Measurements from ENCODE around the gene TAGLN2.
"Not testable (repeated sequence)": the region's sequence is repeated elsewhere in the genome, so short reads cannot be mapped to it uniquely, and the experiment has no call there.

The TAGLN2 gene

DNA sequence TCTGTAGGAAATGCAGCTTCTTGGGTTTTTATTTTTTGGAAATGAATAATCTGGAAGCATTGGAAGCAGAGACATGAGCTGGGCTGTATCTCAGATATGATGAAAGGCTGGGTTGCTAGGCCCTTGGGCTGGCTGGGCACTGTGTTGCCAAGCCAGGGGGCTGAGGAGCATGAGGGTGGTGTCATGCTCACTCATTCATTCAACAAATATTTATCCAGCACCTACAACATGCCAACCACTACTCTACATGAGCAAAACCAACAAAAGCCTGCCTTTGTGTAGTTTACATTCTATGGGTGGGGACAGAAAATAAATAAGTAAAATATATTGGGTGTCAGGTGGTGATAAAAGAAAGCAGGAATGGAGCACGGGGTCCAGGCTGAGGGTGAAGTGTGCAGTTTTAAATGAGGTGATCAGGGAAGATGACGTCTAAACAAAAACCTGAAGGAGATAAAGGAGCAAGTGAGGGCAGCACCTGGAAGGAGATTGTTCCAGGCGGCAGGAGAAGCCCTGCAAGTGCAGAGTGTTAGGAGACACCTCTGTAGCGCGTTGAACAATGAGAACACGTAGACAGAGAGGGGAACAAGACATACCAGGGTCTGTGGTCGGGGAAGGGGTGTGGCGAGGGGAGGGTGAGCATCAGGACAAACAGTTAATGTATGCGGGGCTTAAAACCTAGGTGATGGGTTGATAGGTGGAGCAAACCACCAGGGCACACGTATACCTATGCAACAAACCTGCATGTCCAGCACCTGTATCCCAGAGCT is 10.9 kb downstream of the TAGLN2 start:
- Histone ChIP-seq H3K4me3 (no peak overlapping the region), H3K27ac (peak overlapping the region in 3 of 21 experiments; percentile 6 to 46 (median 25))

DNA sequence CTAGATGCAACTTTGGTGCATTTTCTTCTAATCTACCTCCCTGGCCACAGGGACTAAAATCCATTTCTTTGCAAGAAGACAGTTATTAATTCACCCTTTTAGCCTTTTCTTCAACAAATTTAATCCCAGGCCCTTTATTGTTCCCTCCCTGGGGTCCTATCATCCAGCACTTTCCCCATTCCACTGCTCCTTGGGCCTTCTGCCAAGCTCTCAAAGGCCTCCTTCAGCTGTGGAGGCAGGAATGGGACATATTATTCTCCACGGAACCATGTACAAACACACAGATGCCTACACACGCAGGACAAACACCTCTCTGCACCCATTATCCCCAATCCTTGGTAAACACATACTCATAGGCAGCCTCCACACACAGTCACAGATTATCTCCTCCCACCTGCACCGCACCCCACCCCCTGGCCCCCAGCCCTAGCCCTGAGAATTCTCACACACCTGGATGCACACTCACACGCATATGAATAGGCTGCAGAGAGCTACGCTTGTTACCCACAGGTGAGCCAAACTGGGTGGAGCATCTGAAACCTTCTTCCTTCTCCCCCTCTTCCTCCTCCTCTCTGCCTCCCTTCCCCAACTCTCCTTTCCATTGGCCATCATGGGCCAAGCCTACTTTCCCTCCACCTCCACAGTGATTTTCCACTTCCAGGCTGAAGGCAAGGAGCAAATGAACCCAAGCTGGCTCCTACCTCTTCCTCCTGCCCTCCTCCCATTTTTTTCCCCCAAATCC is 11.7 kb downstream of the TAGLN2 start:
- Histone ChIP-seq H3K4me3 (no peak overlapping the region), H3K27ac (peak overlapping the region in 6 of 21 experiments; percentile 6 to 72 (median 17))

- Histone ChIP-seq H3K27ac (peak overlapping the region in 19 of 21 experiments; percentile 12 to 88 (median 72)), H3K4me3 (no peak overlapping the region)
Measured at GRCh38 chr1:159911326-159912070, 13.8 kb downstream of the TAGLN2 start.

GRCh38 chr1:159908031-159908940 is 17.0 kb downstream of the TAGLN2 start:
- no peak overlapping the region for H3K4me3 ChIP-seq
- H3K27ac ChIP-seq: no peak overlapping the region

GRCh38 chr1:159906960-159907359 is 18.3 kb downstream of the TAGLN2 start:
- no peak overlapping the region for H3K4me3 ChIP-seq
- H3K27ac ChIP-seq: no peak overlapping the region

- not testable (repeated sequence) for H3K4me3 ChIP-seq, H3K27ac ChIP-seq
Measured at GRCh38 chr1:159904036-159904435, 21.3 kb downstream of the TAGLN2 start.

GRCh38 chr1:159902541-159902940 is 22.8 kb downstream of the TAGLN2 start:
- no peak overlapping the region for H3K27ac ChIP-seq

DNA sequence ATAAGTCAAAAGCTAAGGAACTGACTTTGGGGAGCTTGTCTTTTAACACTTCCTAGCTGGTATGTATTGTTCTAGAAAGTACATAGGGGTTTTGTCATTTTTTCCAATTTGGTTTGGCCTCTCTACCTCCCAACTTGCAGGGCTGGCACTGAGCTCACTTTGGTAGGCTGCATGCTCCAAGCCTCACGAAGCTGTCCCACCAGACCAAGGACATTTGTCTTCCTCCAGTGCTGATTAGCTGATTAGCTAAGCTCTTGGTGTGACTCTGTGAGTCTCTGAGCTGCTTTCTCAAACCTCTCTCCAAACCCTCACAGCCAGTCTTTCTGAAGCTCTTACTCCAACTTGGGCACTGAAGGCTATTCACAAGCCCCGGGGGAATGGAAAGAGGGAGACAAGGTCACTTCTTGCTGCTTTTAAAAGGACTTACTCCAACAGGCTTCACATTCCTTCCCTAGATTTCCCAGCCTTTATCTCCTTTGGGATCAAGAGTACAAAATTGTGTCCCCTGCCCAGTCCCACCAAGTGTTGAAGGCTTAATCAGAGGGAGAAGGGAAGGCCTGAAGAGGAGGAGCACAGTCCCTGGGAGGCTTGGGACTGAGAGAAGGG is 24.4 kb downstream of the TAGLN2 start:
- no peak overlapping the region for H3K4me3 ChIP-seq
- peak overlapping the region in 13 of 21 experiments; percentile 3 to 63 (median 26) for H3K27ac ChIP-seq

More at GRCh38 chr1:159902541-159902940, 22.8 kb downstream of the TAGLN2 start:
- H3K4me3 ChIP-seq: no peak overlapping the region

DNA sequence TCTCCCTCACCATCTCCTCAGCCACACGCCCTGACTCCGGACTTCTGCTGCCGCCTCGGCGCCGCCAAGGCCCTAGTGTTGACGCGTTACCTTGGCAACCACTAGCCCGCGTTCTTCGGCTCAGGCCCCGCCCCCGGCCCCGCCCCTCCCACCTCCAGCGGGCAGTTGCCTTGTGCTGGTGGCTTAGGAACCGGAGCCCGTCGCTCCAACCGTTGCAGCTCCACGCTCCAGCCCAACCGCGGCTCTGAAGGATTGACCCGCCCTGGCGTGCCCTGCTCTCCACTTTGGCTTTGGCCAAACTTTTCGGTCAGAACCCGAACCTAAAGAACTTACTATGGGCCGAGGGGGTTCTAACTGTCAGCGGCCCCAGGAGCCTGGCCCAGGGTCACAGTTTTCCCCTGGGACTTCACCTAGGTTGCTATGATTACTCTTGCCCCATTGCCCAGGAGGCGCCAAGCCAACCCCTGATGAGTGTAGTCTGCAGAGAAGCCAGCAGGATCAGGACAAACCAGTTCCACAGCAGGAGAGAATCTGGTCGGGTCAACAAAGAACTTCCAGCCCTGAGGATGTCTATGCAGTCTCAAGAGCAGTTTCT is 25.1 kb downstream of the TAGLN2 start, which contains the start of gene CFAP45:
CFAP45 (minus strand) TSS at position 80 of the 595 bp plus-strand sequence; CDS start at position 13, 67 bp downstream.
- Histone ChIP-seq H3K27ac (peak within 1 kb of the TSS in 16 of 21 experiments; percentile 4 to 71 (median 43)), H3K4me3 (no peak within 1 kb of the TSS)

- H3K4me3 ChIP-seq: not testable (repeated sequence)
- H3K27ac ChIP-seq: peak overlapping the region in 12 of 21 experiments; percentile 4 to 71 (median 43)
Measured at GRCh38 chr1:159899634-159900033, 25.7 kb downstream of the TAGLN2 start.

GRCh38 chr1:159898527-159898926 is 26.8 kb downstream of the TAGLN2 start:
- no peak overlapping the region for H3K4me3 ChIP-seq
- H3K27ac ChIP-seq: peak overlapping the region in 1 of 21 experiments; percentile 30

DNA sequence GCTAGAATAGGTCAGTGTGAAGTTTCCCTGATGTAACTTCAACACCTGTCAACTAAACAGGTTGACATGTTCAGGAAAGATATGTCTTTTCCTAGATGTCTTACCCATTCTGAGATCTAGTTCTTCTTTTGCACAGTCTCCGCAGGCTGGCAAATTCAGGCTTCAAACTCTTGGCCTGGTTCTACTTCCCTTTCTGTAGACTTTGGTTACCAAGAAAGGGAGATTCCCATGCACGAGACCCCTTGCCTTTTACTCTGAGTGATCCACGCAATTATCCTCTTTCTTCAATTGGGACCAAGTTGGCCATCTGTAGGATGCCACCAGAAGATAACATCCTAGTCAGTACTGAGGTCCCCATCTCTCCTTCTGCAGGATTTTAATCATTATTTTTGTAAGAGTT is 27.3 kb downstream of the TAGLN2 start:
- Histone ChIP-seq H3K27ac (no peak overlapping the region), H3K4me3 (no peak overlapping the region)

GRCh38 chr1:159896546-159896930 is 28.8 kb downstream of the TAGLN2 start:
- Histone ChIP-seq H3K27ac (peak overlapping the region in 1 of 21 experiments; percentile 29), H3K4me3 (no peak overlapping the region)

DNA sequence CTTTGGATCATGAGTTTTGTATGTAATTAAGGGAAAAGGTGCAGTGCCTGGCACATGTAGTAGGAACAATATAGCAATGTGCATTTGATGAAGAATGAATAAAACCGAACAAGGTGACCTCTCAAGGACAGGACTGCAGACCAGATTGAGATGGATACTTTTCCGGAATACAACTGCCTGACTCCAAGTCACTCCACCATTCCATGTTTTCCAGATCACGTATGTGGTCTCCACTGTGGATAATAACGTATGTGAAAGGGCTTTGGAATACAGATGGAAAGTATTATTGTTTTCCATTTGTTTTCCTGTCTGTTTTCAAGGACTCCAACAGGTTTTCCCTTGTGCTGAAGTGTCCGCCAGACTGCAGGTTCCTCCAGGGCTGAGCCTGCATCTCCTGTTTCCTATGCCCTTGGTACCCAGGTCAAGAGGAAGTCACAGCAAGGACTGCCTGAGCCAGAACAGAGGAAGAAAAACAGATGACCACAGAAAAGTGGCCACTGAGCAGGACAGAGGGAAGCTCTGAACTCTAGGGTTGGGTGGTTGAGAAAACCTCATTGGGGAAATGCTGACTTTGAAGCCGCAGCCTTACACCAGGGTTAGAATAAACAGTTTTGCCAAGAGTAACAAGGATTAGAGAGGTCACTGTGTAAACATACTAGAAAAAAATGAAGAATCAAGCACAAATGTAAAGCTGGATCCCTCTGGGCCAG is 29.3 kb downstream of the TAGLN2 start:
- Histone ChIP-seq H3K4me3 (no peak overlapping the region), H3K27ac (peak overlapping the region in 1 of 21 experiments; percentile 29)

- Histone ChIP-seq H3K27ac (no peak overlapping the region), H3K4me3 (no peak overlapping the region)
Measured at GRCh38 chr1:159895286-159895685, 30.0 kb downstream of the TAGLN2 start.

- Histone ChIP-seq H3K27ac (no peak overlapping the region), H3K4me3 (no peak overlapping the region)
Measured at GRCh38 chr1:159892944-159893343, 32.4 kb downstream of the TAGLN2 start.

DNA sequence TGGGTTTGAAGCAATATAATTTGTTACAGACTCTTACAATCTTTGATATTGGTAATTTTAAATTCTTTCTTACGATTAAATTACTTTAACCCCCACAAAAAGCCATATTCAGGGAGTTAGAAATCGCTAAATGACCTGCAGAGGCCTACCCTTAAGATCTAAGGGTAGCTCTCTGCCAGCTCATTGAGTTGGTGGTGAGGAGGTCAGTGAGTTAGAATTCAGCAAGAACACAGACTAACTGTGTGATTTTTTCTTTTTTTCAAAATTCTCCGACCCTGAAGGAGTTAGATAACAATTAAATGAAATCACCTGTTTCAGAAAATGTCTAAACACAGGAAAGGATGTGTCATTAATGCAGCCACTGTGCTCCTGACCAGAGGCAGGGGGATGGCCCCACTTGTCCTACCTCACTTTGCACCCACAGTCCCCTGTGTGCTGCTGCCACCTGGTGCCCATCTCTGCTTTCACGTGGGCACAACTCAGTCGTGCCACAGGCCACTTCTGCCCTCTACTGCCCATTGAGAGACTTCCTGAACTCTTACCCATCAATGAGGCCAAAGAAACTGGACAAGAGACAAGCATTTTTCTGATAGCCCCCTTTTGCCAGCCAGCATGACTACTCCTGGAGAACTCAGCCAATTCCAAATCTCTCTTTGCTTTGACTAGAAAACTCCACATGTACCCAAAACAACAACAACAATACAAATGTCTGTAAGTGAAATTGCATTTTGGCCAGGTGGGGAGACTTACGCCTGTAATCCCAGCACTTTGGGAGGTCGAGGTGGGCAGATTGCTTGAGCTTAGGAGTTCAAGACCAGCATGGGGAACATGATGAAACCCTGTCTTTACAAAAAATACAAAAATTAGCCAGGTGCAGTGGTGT is 33.8 kb downstream of the TAGLN2 start:
- no peak overlapping the region for H3K4me3 ChIP-seq
- H3K27ac ChIP-seq: peak overlapping the region in 4 of 21 experiments; percentile 10 to 67 (median 34)
